ENCODE measurements around the gene ELK3.
"Not testable (repeated sequence)": the region's sequence is repeated elsewhere in the genome, so short reads cannot be mapped to it uniquely, and the experiment has no call there.

The ELK3 gene

DNA sequence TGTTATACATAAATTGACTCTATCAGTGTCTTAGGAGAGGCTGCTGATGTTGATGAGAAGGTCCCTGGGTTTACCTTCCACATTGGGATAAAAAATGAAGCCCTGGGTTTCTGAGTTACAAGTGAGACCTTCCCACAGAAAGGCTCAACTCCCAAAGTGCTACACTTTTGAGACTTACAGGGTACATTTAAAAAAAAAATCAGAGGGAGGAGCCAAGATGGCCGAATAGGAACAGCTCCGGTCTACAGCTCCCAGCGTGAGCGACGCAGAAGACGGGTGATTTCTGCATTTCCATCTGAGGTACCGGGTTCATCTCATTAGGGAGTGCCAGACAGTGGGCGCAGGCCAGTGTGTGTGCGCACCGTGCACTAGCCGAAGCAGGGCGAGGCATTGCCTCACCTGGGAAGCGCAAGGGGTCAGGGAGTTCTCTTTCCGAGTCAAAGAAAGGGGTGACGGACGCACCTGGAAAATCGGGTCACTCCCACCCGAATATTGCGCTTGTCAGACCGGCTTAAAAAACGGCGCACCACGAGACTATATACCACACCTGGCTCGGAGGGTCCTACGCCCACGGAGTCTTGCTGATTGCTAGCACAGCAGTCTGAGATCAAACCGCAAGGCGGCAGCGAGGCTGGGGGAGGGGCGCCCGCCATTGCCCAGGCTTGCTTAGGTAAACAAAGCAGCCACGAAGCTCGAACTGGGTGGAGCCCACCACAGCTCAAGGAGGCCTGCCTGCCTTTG lies 121.7 kb downstream of the ELK3 start:
- DNase-seq = peak; percentile 63

DNA sequence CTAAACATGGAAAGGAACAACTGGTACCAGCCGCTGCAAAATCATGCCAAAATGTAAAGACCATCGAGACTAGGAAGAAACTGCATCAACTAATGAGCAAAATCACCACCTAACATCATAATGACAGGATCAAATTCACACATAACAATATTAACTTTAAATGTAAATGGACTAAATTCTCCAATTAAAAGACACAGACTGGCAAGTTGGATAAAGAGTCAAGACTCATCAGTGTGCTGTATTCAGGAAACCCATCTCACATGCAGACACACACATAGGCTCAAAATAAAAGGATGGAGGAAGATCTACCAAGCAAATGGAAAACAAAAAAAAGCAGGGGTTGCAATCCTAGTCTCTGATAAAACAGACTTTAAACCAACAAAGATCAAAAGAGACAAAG lies 123.6 kb downstream of the ELK3 start:
- DNase-seq = not testable (repeated sequence)

Measured in NCI-H1105 treated with DMSO at 0.1 percent for 48 hours (cell line).